ENCODE results near the gene BHLHE23. TPM values are rescaled to one million over a fixed set of nuclear protein-coding genes. Genes with fewer than 3 reads are reported as not detected.

BHLHE23 gene
- total RNA-seq, 1 experiment from 2014 or later, result not detected

DNA sequence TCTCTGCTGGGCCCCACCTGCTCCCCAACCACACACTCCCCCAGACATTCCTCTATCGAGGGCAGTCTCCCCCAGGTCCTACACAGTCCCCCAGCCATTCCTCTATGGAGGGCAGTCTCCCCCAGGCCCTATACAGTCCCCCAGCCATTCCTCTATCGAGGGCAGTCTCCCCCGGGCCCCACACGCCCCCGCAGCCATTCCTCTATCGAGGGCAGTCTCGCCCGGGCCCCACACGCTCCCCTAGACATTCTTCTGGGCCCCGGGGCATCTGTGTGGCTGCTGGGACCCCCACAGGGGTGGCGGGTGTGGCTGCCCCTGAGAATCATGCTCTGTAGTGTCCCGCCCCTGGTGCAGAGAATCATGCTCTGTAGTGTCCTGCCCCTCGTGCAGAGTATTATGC, 43.6 kb upstream of the BHLHE23 start:
- ChIA-PET POLR2A (no interaction called here), RAD21 (ENCODE audit: low non-redundant PET in 1 of 2, low total read pairs in 2 of 2, uncharacterized antibody in 2 of 2, unreplicated experiment in 2 of 2) (no interaction called here)
- TF ChIP-seq RAD21 (IDR thresholded peaks at IDR 0.05; ENCODE audit: low read depth) (no peak), EZH2 (IDR thresholded peaks at IDR 0.05) (no peak), CTCF (IDR thresholded peaks at IDR 0.05 in 2 of 3, conservative IDR thresholded peaks at IDR 0.05 in 1 of 3; ENCODE audit: borderline replicate concordance in 1 of 3, insufficient read depth in 1 of 3, low read depth in 2 of 3, low read length in 2 of 3) (no peak)
- TF ChIP-seq, protein P1, sequence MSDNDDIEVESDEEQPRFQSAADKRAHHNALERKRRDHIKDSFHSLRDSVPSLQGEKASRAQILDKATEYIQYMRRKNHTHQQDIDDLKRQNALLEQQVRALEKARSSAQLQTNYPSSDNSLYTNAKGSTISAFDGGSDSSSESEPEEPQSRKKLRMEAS (IDR thresholded peaks at IDR 0.05), result no peak

GRCh38 chr20:63049561-63050221, 42.9 kb upstream of the BHLHE23 start:
- DNase-seq (ENCODE audit: low read depth, low spot score), result no peak
- H3K4me3 ChIP-seq (replicated peaks in 1 of 2; ENCODE audit: low read depth in 1 of 2, low read length in 2 of 2), result no peak overlapping the region
- CTCF ChIA-PET, result no interaction called here
- H3K27ac ChIP-seq (ENCODE audit: low read depth, low read length), result no peak overlapping the region
- no peak overlapping the region for H2AFZ ChIP-seq (ENCODE audit: low read depth, low read length, poor library complexity, severe bottlenecking)
- 0 out of 2 replicates have a peak, but pooled peaks cover 7% of the 10 kb centered on the region for H3K27me3 ChIP-seq (ENCODE audit: insufficient read depth, low read length)
- POLR2A ChIA-PET, result no interaction called here
- no peaks in the 10 kb centered on the region; a peak in 1 of 4 replicates for H3K9me3 ChIP-seq (ENCODE audit: control insufficient read depth in 1 of 2, insufficient read depth in 1 of 2, low read depth in 1 of 2, low read length in 2 of 2)
- H3K9me2 ChIP-seq (ENCODE audit: insufficient read depth), result no peaks in the 10 kb centered on the region
- no peaks in the 10 kb centered on the region for H3K79me2 ChIP-seq (ENCODE audit: insufficient read depth, low read length)
- no peak overlapping the region for H3K9ac ChIP-seq (ENCODE audit: low read length)
- H3K4me1 ChIP-seq (ENCODE audit: control insufficient read depth in 1 of 2, insufficient read depth in 2 of 2, low read length in 2 of 2), result no peaks in the 10 kb centered on the region
- H3K36me3 ChIP-seq (ENCODE audit: control insufficient read depth in 1 of 2, insufficient read depth in 2 of 2, low read length in 2 of 2), result no peaks in the 10 kb centered on the region
- ATAC-seq, result peak; percentile 32; the same call in 1 of the 2 replicates
- H3K4me2 ChIP-seq (ENCODE audit: low read length), result no peak overlapping the region
- no TSS peak for BruUV-seq (replicated peaks)
- intact Hi-C loops (cut with micrococcal nuclease), result loop anchor here (1.0 kb wide), 1 partner anchor 10 kb away; no protein-coding TSS in a partner anchor
- RAD21 ChIA-PET (ENCODE audit: low non-redundant PET in 1 of 2, low total read pairs in 2 of 2, uncharacterized antibody in 2 of 2, unreplicated experiment in 2 of 2), result no interaction called here
- H4K20me1 ChIP-seq (ENCODE audit: insufficient read depth), result no peaks in the 10 kb centered on the region
- TF ChIP-seq ZFX (IDR thresholded peaks at IDR 0.05), result no peak
- no peak for TF ChIP-seq POLR2AphosphoS5 (IDR thresholded peaks at IDR 0.05; ENCODE audit: low read depth, low read length)
- TF ChIP-seq EZH2phosphoT487 (IDR thresholded peaks at IDR 0.05; ENCODE audit: borderline replicate concordance), result no peak
- no peak for TF ChIP-seq ZNF274 (IDR thresholded peaks at IDR 0.05; ENCODE audit: low read depth, low read length)
- TF ChIP-seq CBX3 (IDR thresholded peaks at IDR 0.05; ENCODE audit: low read depth), result no peak
- TF ChIP-seq, protein P1 (IDR thresholded peaks at IDR 0.05), result no peak
- no peak for TF ChIP-seq SRF (IDR thresholded peaks at IDR 0.05; ENCODE audit: low read depth)
- no peak for TF ChIP-seq YY1 (IDR thresholded peaks at IDR 0.05; ENCODE audit: extremely low read depth, insufficient replicate concordance, low read depth, low read length)
- no peak for TF ChIP-seq EGR1 (IDR thresholded peaks at IDR 0.05; ENCODE audit: low read depth)
- no peak for TF ChIP-seq SIN3A (IDR thresholded peaks at IDR 0.05; ENCODE audit: low read depth)
- TF ChIP-seq EZH2 (IDR thresholded peaks at IDR 0.05), result no peak
- no peak for TF ChIP-seq CTCF (IDR thresholded peaks at IDR 0.05 in 2 of 3, conservative IDR thresholded peaks at IDR 0.05 in 1 of 3; ENCODE audit: borderline replicate concordance in 1 of 3, insufficient read depth in 1 of 3, low read depth in 2 of 3, low read length in 2 of 3)
- TF ChIP-seq TCF7L2 (IDR thresholded peaks at IDR 0.05; ENCODE audit: borderline replicate concordance, extremely low read depth, insufficient read depth, insufficient read length), result no peak

More for the DNA sequence above, 43.6 kb upstream of the BHLHE23 start:
- Histone ChIP-seq H3K4me2 (ENCODE audit: low read length) (no peak overlapping the region), H3K36me3 (ENCODE audit: control insufficient read depth in 1 of 2, insufficient read depth in 2 of 2, low read length in 2 of 2) (no peaks in the 10 kb centered on the region), H3K4me1 (ENCODE audit: control insufficient read depth in 1 of 2, insufficient read depth in 2 of 2, low read length in 2 of 2) (no peaks in the 10 kb centered on the region), H3K27ac (ENCODE audit: low read depth, low read length) (no peak overlapping the region), H4K20me1 (ENCODE audit: insufficient read depth) (no peaks in the 10 kb centered on the region), H3K4me3 (replicated peaks in 1 of 2; ENCODE audit: low read depth in 1 of 2, low read length in 2 of 2) (no peak overlapping the region), H3K9me2 (ENCODE audit: insufficient read depth) (no peaks in the 10 kb centered on the region), H2AFZ (ENCODE audit: low read depth, low read length, poor library complexity, severe bottlenecking) (no peak overlapping the region), H3K9ac (ENCODE audit: low read length) (no peak overlapping the region), H3K9me3 (ENCODE audit: control insufficient read depth in 1 of 2, insufficient read depth in 1 of 2, low read depth in 1 of 2, low read length in 2 of 2) (no peaks in the 10 kb centered on the region; a peak in 1 of 4 replicates), H3K27me3 (ENCODE audit: insufficient read depth, low read length) (0 out of 2 replicates have a peak, but pooled peaks cover 7% of the 10 kb centered on the region), H3K79me2 (ENCODE audit: insufficient read depth, low read length) (no peaks in the 10 kb centered on the region)
- intact Hi-C loops (cut with micrococcal nuclease), result no loop called here
- BruUV-seq (replicated peaks), result no TSS peak
- DNase-seq (ENCODE audit: low read depth, low spot score) (no peak), ATAC-seq (no peak)
- CTCF ChIA-PET, result no interaction called here

All from HCT116 (cell line).